Heart right ventricle (tissue), 16 donors: ENCODE measurements around the gene ZNF444. TPM values are rescaled to one million over a fixed set of nuclear protein-coding genes. Genes with fewer than 3 reads are reported as not detected.

Source experiments
- ATAC-seq, 8 donors: fragments of 200-7000 bp; cut with Tn5 transposase; one replicate each; pipeline ENCODE4 v1.9.1; 2020; ENCODE audit warnings: mild to moderate bottlenecking in 8 of 8, moderate library complexity in 8 of 8, moderate number of reproducible peaks in 1 of 8
- DNase-seq, 2 donors: peaks; one replicate each; pipeline ENCODE4 v3.0.0-alpha.2; 2020
- H3K27ac ChIP-seq, 10 donors: fragments of 200-600 bp; sonication (generic) in 2 of 10; one replicate each; pipeline versions ENCODE4 v1.5.0 to v1.8.0; 2020 to 2022; ENCODE audit warnings: mild to moderate bottlenecking in 3 of 10
- H3K27me3 ChIP-seq, 7 donors: fragments of 200-600 bp; one replicate each; pipeline ENCODE4 v1.8.0; 2021 to 2022; ENCODE audit warnings: mild to moderate bottlenecking in 2 of 7
- H3K36me3 ChIP-seq, 9 donors: fragments of 200-600 bp; sonication (generic) in 1 of 9; one replicate each; pipeline versions ENCODE4 v1.5.0 to v1.8.0; 2020 to 2022; ENCODE audit warnings: mild to moderate bottlenecking in 2 of 9
- H3K4me1 ChIP-seq, 9 donors: fragments of 200-600 bp; sonication (generic) in 1 of 9; one replicate each; pipeline versions ENCODE4 v1.5.0 to v1.8.0; 2020 to 2022; ENCODE audit warnings: mild to moderate bottlenecking in 4 of 9
- H3K4me3 ChIP-seq, 10 donors: fragments of 200-600 bp; sonication (generic) in 2 of 10; one replicate each; pipeline versions ENCODE4 v1.5.0 to v1.8.0; 2020 to 2022; ENCODE audit warnings: mild to moderate bottlenecking in 7 of 10, moderate library complexity in 2 of 10
- H3K9me3 ChIP-seq, 11 donors: fragments of 200-600 bp in 10 of 11; sonication (generic) in 2 of 11; one replicate each; pipeline versions ENCODE4 v1.5.0 to v1.8.0; 2013 to 2022; ENCODE audit warnings: mild to moderate bottlenecking in 2 of 11, control low read depth in 1 of 11, moderate library complexity in 1 of 11
- CTCF ChIP-seq, 9 donors: fragments of 200-600 bp; sonication (generic) in 2 of 9; IDR thresholded peaks; one replicate each; pipeline versions ENCODE4 v1.5.0 to v1.8.0; 2021 to 2022; ENCODE audit warnings: antibody characterized with exemption in 9 of 9, mild to moderate bottlenecking in 5 of 9, moderate library complexity in 1 of 9
- WGBS, 2 donors: extraction: QIAGEN DNeasy Blood & Tissue Kit; methylation state at CpG; one replicate each; pipeline ENCODE4 v1.1.7; 2013; ENCODE audit warnings: inconsistent platforms in 1 of 2; 5-methylcytosine and 5-hydroxymethylcytosine counted together
- intact Hi-C, 10 donors: fragments of 100-400 bp; cut with DNase I; formaldehyde crosslinking; loops; one replicate each; pipeline versions ENCODE4 v1.11.1 to v1.14.2; 2022
- polyA plus RNA-seq, 2 donors: library from polyadenylated mRNA; stranded (reverse); fragments of 200-250 nt; gene quantifications; one replicate each; pipeline ENCODE4 v1.2.3, GENCODE V29; 2013
- total RNA-seq, 10 donors: library from RNA; stranded (reverse); fragmentation: NEBNext Ultra II Directional in 3 of 10; extraction: Animal tissue kit (Norgen Biotek cat#: 25700) in 3 of 10; gene quantifications; one replicate each; pipeline versions ENCODE4 v1.2.1 to v1.2.4, GENCODE V29; 2021 to 2023
- donor health status: Arrhythmogenic right ventricular cardiomyopathy.
- donor health status: ischemic (EF 13 %, LVEDD 7.1; RV severe dilation, severe dysfunction).
- donor health status: healthy with polysubstance abuse.
- donor health status: DM: no; HTN: yes; CAD: no.
- donor health status: DM: no; HTN: no; CAD: no.
- donor health status: ischemic (EF 25% LVEDD 6.9; RV normal size, moderate dysfunction).
- donor health status: ischemic (EF 25% LVEDD 5.7; RV mildly dilated, moderate dysfunction).
- donor health status: healthy.
- donor health status: DM: yes; HTN: yes; CAD: no.
- donor health status: Ischemic cardiomyopathy.
- donor health status: ischemic (EF 35%, LVEDD 5.7; RV mildly dilated, moderate dysfunction).
- donor health status: nonischemic (EF 11% LVEDD 7.7; RV severe dilation, severe dysfunction).
- donor health status: DM: yes; HTN: yes; CAD: no.
- donor health status: PGD.
- donor health status: ischemic (EF 29% LVEDD 5.4; RV normal size, mild dysfunction).
- donor health status: nonischemic (EF 23%, LVEDD 6.1; RV moderate dilation, normal function).

The ZNF444 gene
- total and polyA plus RNA-seq, 12 donors, result 15.1 to 25.6 (median 22.4) TPM

GRCh38 chr19:56098731-56099568 is 42.1 kb upstream of the ZNF444 start:
- TF ChIP-seq CTCF (IDR thresholded peaks at IDR 0.05), result no peak
- no peak overlapping the region for H3K4me3 ChIP-seq
- no peaks in the 10 kb centered on the region for H3K27me3 ChIP-seq
- no peaks in the 10 kb centered on the region for H3K9me3 ChIP-seq
- 96 to 98% methylated on average over 30 to 34 of the region's 34 CpGs for WGBS, 2 donors
- intact Hi-C loops, result no loop called here
- no peak overlapping the region for H3K27ac ChIP-seq
- H3K36me3 ChIP-seq, result peaks cover 0 to 77% (median 9%) of the 10 kb centered on the region in 9 donors
- ATAC-seq (no peak), DNase-seq (peak in 1 of 2 donors; percentile 4)
- H3K4me1 ChIP-seq, result peaks cover 0 to 26% (median 10%) of the 10 kb centered on the region in 9 donors

GRCh38 chr19:56099638-56100539 is 41.2 kb upstream of the ZNF444 start:
- DNase-seq (peak in 1 of 2 donors; percentile 6), ATAC-seq (peak in 1 of 8 donors; percentile 14)
- Histone ChIP-seq H3K4me1 (peaks cover 0 to 31% (median 14%) of the 10 kb centered on the region in 9 donors), H3K27ac (no peak overlapping the region), H3K36me3 (peaks cover 0 to 68% (median 9%) of the 10 kb centered on the region in 9 donors), H3K27me3 (no peaks in the 10 kb centered on the region), H3K4me3 (no peak overlapping the region), H3K9me3 (no peaks in the 10 kb centered on the region)
- intact Hi-C loops, result loop anchor here in 1 of 10 donors (10.0 kb wide), 1 partner anchor 55 kb away; no protein-coding TSS in a partner anchor
- no peak for TF ChIP-seq CTCF (IDR thresholded peaks at IDR 0.05)
- 90 to 92% methylated on average over 31 of the region's 31 CpGs for WGBS, 2 donors

GRCh38 chr19:56101095-56101494 is 40.0 kb upstream of the ZNF444 start:
- Histone ChIP-seq H3K27ac (no peak overlapping the region), H3K36me3 (peaks cover 0 to 57% (median 9%) of the 10 kb centered on the region in 9 donors), H3K4me3 (no peak overlapping the region), H3K9me3 (no peaks in the 10 kb centered on the region), H3K27me3 (no peaks in the 10 kb centered on the region), H3K4me1 (peaks cover 3 to 41% (median 21%) of the 10 kb centered on the region in 9 donors)
- intact Hi-C loops, result loop anchor here in 1 of 10 donors (10.0 kb wide), 1 partner anchor 54 kb away; no protein-coding TSS in a partner anchor
- ATAC-seq (no peak), DNase-seq (peak in 1 of 2 donors; percentile 16)
- WGBS, 2 donors, result 85 to 87% methylated on average over 25 of the region's 25 CpGs
- no peak for TF ChIP-seq CTCF (IDR thresholded peaks at IDR 0.05)
